IPS-18a (cell line): Measurements from ENCODE around the gene ZNF536.
"Not testable (repeated sequence)": the region's sequence is repeated elsewhere in the genome, so short reads cannot be mapped to it uniquely, and the experiment has no call there.

Source experiments
- H3K27ac ChIP-seq: one replicate; pipeline ENCODE4 v1.5.1; 2013; ENCODE audit warnings: low read length
- H3K27me3 ChIP-seq: one replicate; pipeline ENCODE4 v1.6.1; 2013; ENCODE audit warnings: mild to moderate bottlenecking, low read length; ENCODE audit not compliant: control insufficient read depth, insufficient read depth
- H3K36me3 ChIP-seq: one replicate; pipeline ENCODE4 v1.6.1; 2013; ENCODE audit warnings: low read depth, low read length; ENCODE audit not compliant: control insufficient read depth
- H3K4me1 ChIP-seq: one replicate; pipeline ENCODE4 v1.6.1; 2013; ENCODE audit warnings: low read depth, low read length; ENCODE audit not compliant: control insufficient read depth
- H3K4me3 ChIP-seq: one replicate; pipeline ENCODE4 v1.5.1; 2013; ENCODE audit warnings: low read length
- H3K9ac ChIP-seq: one replicate; pipeline ENCODE4 v1.6.1; 2013; ENCODE audit warnings: mild to moderate bottlenecking, low read length, moderate library complexity
- H3K9me3 ChIP-seq: one replicate; pipeline ENCODE4 v1.6.1; 2013; ENCODE audit warnings: low read depth, low read length; ENCODE audit not compliant: control insufficient read depth

ZNF536 gene

DNA sequence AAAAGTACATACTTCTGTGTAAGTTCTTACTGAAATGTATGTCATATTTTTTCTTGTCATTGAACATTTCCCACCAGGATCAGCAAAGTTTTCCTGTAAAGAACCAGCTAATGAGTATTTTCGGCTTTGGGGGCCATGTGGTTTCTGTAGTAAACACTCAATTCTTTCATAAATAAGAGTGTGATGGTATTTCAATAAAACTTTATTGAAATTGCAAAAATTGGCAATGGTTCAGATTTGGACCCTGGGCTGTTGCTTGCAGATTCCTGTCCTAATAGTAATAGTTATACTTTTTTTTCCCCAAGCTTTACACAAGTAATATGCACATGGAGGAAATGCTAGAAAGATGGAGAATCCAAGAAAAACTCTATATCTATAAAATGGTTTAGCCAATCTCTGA is 83.7 kb downstream of the ZNF536 start:
- no peak overlapping the region for H3K9ac ChIP-seq
- no peak overlapping the region for H3K27ac ChIP-seq
- H3K9me3 ChIP-seq = no peaks in the 10 kb centered on the region
- H3K4me3 ChIP-seq = no peak overlapping the region
- H3K4me1 ChIP-seq = peaks cover under 1% of the 10 kb centered on the region
- H3K27me3 ChIP-seq = no peaks in the 10 kb centered on the region
- H3K36me3 ChIP-seq = no peaks in the 10 kb centered on the region

DNA sequence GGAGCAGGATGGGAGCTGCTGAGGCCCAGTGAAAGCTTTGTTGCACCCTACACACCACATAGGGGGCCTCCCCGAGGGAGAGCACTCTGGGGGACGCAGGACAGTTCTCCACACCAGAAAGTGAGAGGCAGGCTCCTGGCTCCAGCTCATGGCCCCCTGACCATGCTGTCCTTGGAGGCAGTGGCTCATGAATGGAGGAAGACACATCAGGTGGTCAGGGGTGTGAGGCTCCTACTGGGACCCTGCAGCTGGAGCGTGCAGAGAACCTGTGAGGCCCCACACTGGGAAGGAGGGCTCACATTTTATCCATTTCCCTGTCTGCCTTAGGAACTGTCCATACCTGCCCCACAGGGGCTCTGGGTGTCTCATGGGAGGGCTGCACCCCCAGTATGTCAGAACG is 85.3 kb downstream of the ZNF536 start:
- H3K36me3 ChIP-seq = no peaks in the 10 kb centered on the region
- no peaks in the 10 kb centered on the region for H3K27me3 ChIP-seq
- H3K9ac ChIP-seq = no peak overlapping the region
- no peaks in the 10 kb centered on the region for H3K9me3 ChIP-seq
- no peak overlapping the region for H3K27ac ChIP-seq
- no peaks in the 10 kb centered on the region for H3K4me1 ChIP-seq
- no peak overlapping the region for H3K4me3 ChIP-seq

DNA sequence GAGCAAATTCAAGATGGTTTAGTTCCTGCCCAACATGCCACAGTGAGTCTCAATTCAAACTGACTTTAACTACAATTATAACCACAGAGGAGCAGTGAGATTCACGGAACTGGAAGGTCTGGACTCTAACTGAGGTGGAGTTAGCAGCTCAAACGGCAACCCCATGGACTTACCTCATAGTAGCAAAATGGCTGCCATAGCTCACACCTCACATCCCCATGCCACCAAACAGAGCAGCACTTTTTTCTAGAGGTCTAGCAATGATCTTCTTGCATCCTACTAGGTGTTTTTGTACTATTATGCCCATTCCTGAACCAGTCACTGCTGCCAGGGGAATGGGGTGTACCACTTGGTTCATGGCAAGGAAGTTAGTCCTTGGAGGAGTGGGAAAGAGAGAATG is 87.7 kb downstream of the ZNF536 start:
- no peaks in the 10 kb centered on the region for H3K36me3 ChIP-seq
- H3K9me3 ChIP-seq = no peaks in the 10 kb centered on the region
- H3K9ac ChIP-seq = no peak overlapping the region
- no peak overlapping the region for H3K4me3 ChIP-seq
- H3K27me3 ChIP-seq = no peaks in the 10 kb centered on the region
- no peaks in the 10 kb centered on the region for H3K4me1 ChIP-seq
- H3K27ac ChIP-seq = no peak overlapping the region

DNA sequence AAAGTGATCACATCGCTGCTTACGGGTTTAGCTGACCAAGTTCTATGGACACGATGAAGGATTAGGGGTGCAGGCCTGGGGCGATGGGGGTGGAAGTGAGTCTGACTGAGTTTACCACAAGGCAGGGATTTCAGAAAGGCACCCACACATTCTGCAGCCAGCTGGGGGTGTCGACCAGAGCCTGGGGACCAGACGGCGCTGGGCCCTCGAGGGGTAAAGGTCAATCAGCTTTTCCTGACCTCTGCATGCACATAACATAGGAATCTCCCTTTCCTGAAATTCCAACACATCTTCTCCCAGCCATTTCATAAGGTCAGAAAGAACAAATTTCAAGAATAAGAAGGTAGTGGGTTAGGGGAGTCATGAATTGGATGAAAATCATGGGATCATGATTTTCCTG is 92.0 kb downstream of the ZNF536 start:
- H3K36me3 ChIP-seq = no peaks in the 10 kb centered on the region

DNA sequence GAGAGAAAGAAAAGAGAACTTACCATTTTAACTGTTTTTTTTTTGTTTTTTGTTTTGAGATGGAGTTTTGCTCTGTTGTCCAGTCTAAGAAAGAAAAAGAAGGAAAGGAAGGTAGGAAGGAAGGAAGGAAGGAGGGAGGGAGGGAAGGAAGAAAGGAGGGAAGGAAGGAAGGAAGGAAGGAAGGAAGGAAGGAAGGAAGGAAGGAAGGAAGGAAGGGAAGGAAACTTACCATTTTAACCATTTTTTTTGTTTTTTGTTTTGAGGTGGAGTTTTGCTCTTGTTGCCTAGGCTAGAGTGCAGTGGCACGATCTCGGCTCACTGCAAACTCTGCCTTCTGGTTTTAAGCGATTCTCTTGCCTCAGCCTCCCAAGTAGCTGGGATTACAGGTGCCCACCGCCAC is 94.4 kb downstream of the ZNF536 start:
- H3K4me3 ChIP-seq, H3K27ac ChIP-seq, H3K4me1 ChIP-seq: not testable (repeated sequence)

More for the DNA sequence above, 92.0 kb downstream of the ZNF536 start:
- Histone ChIP-seq H3K9me3 (no peaks in the 10 kb centered on the region), H3K4me3 (no peak overlapping the region), H3K4me1 (no peaks in the 10 kb centered on the region), H3K27ac (no peak overlapping the region), H3K27me3 (no peaks in the 10 kb centered on the region), H3K9ac (no peak overlapping the region)

DNA sequence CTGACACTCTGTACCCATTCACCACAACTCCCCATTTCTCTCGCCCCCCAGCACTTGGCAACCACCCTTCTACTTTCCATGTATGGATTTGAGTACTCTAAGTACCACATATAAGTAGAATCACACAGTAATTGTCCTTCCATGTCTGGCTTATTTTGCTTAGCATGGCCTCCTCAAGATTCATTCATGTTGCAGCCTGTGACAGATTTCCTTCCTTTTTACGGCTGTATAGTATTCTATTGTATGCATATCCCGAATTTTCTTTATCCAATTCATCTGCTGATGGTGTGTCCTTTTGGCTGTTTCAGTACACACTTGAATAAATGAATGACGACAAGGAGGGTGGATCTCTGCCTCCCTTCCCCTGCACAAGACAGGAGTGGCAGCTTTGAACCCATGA is 95.1 kb downstream of the ZNF536 start:
- Histone ChIP-seq H3K9ac (no peak overlapping the region), H3K9me3 (no peaks in the 10 kb centered on the region), H3K4me3 (no peak overlapping the region)

More for the DNA sequence above, 94.4 kb downstream of the ZNF536 start:
- H3K36me3 ChIP-seq, H3K9me3 ChIP-seq, H3K9ac ChIP-seq, H3K27me3 ChIP-seq: not testable (repeated sequence)

DNA sequence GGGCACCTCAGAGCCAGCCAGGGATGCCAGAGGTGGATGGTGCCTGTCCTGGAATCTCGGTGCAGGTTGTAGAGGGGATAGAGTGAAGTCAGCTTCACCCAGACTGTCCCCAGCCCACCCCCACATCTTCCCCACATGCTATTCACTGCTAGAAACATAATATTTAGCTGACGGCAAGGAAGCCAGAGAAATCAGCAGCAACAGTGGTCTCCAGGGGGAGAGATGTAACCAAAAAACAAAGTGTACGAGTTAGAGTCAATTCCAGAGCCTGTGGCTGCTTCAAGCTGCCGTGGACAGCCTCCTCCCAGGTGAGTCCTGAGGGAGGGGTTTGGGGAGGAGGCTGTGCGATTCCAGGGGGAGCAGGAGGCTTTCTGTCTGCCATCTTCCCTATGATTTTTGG is 97.6 kb downstream of the ZNF536 start:
- Histone ChIP-seq H3K4me3 (no peak overlapping the region), H3K27me3 (no peaks in the 10 kb centered on the region), H3K27ac (no peak overlapping the region), H3K4me1 (no peaks in the 10 kb centered on the region), H3K9me3 (no peaks in the 10 kb centered on the region), H3K36me3 (no peaks in the 10 kb centered on the region), H3K9ac (no peak overlapping the region)

More for the DNA sequence above, 95.1 kb downstream of the ZNF536 start:
- Histone ChIP-seq H3K4me1 (no peaks in the 10 kb centered on the region), H3K36me3 (no peaks in the 10 kb centered on the region), H3K27ac (no peak overlapping the region), H3K27me3 (no peaks in the 10 kb centered on the region)

DNA sequence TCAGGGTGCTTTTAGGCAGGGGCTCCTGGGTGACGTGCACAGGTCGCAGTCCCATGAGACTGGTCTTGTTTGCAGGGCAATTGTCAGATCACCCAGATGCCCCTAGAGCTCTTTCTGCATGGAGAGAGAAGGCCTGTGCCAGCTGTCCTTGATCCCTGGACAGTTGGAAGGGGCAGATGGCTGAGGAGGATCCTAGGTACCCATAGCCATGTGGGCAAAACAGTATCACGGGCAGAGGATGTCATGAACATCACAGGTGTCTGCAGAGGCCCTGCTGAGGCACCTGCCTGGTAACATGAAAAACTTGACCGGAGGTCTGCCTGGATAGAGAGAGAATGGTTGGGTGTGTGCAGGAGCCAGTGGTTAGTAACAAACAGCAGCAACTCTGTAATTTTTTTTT is 99.3 kb downstream of the ZNF536 start:
- H3K9ac ChIP-seq = no peak overlapping the region

DNA sequence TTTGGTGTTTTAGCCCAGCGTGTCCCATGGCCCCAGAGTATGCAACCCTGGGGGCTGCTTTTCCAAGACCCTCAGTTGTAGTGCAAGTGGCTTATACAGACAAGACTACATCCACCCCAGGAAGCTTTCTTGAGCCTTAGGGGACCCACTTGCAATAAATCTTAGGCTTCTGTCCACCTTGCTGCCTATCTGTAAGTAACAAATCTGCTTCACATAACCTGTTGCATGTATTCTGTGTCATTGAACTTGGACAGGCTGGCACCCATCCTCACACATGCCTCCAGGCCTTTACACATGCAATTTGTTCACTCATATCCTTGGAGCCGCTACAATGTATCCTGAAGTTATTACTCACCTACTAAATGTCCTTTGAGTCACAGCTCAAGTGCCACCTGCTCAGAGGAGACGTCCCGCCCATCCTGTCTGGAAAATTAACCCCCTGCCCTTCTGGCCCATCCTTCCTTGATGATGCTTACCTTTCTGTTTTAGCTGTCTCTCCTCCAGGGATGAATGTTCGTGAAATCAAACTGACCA is 101.2 kb downstream of the ZNF536 start:
- Histone ChIP-seq H3K4me1 (peaks cover 2% of the 10 kb centered on the region), H3K4me3 (no peak overlapping the region), H3K9me3 (no peaks in the 10 kb centered on the region), H3K36me3 (no peaks in the 10 kb centered on the region), H3K27me3 (no peaks in the 10 kb centered on the region), H3K27ac (no peak overlapping the region), H3K9ac (no peak overlapping the region)

More for the DNA sequence above, 99.3 kb downstream of the ZNF536 start:
- no peak overlapping the region for H3K27ac ChIP-seq
- H3K36me3 ChIP-seq = no peaks in the 10 kb centered on the region
- no peaks in the 10 kb centered on the region for H3K9me3 ChIP-seq
- no peaks in the 10 kb centered on the region for H3K4me1 ChIP-seq
- no peak overlapping the region for H3K4me3 ChIP-seq
- no peaks in the 10 kb centered on the region for H3K27me3 ChIP-seq

DNA sequence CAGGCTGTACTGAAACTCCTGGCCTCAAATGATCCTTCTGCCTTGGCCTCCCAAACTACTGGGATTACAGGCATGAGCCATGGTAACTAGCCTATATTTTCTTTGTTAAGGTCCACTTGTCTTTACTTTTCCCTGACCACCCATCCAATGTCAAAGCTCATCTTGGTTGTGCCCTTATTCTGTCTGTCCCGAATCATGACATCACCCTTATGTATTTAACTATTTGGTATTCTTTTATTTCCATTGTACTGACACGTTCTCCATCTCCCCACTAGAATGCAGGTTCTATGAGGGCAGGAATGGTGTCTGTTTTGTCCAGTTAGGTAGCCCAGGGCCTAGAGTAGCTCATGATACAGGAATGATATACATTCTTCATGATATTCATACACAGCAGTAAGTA is 104.8 kb downstream of the ZNF536 start:
- H3K27me3 ChIP-seq = no peaks in the 10 kb centered on the region
- peaks cover 2% of the 10 kb centered on the region for H3K4me1 ChIP-seq
- H3K36me3 ChIP-seq = no peaks in the 10 kb centered on the region
- H3K27ac ChIP-seq = no peak overlapping the region
- H3K9ac ChIP-seq = no peak overlapping the region
- H3K4me3 ChIP-seq = no peak overlapping the region
- no peaks in the 10 kb centered on the region for H3K9me3 ChIP-seq

DNA sequence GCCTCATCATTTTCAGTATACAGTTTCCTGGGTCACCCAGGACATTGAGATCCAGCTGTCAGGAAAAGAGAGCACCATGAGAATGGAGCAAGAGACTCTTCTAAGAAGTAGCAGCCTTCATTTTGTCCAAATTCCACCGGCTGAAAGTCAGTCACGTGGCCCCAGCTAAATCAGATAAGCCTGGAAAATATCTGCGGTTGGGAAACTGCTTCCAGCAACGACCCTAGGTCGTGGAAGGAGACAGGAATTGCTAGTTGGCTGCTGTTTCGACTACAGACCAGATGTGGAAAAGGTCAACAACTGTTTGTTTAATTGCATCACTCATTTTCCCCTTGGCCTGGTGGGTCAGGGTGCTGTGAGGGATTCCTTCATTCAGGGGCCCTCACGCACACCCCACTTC is 107.0 kb downstream of the ZNF536 start:
- H3K27me3 ChIP-seq = no peaks in the 10 kb centered on the region
- no peak overlapping the region for H3K9ac ChIP-seq
- no peak overlapping the region for H3K4me3 ChIP-seq
- H3K27ac ChIP-seq = no peak overlapping the region
- H3K4me1 ChIP-seq = peaks cover 2% of the 10 kb centered on the region
- no peaks in the 10 kb centered on the region for H3K36me3 ChIP-seq
- no peaks in the 10 kb centered on the region for H3K9me3 ChIP-seq

DNA sequence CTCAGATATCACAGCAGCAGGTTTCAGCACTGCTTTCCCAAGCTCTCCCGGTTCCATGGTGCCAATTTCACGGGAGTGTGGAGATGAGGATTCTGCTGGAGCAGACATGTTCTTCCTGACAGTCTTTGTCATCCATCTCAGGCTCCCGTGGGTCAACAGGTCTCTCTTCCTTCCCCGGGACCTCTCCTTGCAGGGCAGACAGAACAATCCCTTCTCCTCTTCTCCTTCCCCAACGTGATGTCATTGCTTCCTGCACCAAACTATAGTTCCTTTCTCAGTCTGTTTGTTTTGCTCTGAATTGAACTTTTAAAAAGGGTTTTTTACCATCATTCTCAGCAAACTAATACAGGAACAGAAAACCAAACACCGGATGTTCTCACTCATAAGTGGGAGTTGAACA is 107.9 kb downstream of the ZNF536 start:
- Histone ChIP-seq H3K27ac (no peak overlapping the region), H3K27me3 (no peaks in the 10 kb centered on the region), H3K36me3 (no peaks in the 10 kb centered on the region), H3K9me3 (no peaks in the 10 kb centered on the region), H3K4me1 (peaks cover 2% of the 10 kb centered on the region), H3K4me3 (no peak overlapping the region), H3K9ac (no peak overlapping the region)
